ENCODE data around the gene CNDP1.

GRCh38 chr18:74547860-74548259, 13.6 kb downstream of the CNDP1 start:
- TF ChIP-seq ZNF24 (tag by site-specific recombination; IDR thresholded peaks at IDR 0.05) (no peak), ZNF112 (tag by site-specific recombination; IDR thresholded peaks at IDR 0.05) (no peak)

All from HEK293 (cell line).